SH-SY5Y (cell line): Measurements from ENCODE around the gene FAM229B.

Source experiments
- GATA2 ChIP-seq: IDR thresholded peaks from 2 replicates; pipeline ENCODE4 v1.6.1; 2011; ENCODE audit warnings: mild to moderate bottlenecking, low read depth, low read length
- GATA3 ChIP-seq: IDR thresholded peaks from 2 replicates; pipeline ENCODE4 v1.6.1; 2011; ENCODE audit warnings: low read depth, mild to moderate bottlenecking, low read length, moderate library complexity

DNA sequence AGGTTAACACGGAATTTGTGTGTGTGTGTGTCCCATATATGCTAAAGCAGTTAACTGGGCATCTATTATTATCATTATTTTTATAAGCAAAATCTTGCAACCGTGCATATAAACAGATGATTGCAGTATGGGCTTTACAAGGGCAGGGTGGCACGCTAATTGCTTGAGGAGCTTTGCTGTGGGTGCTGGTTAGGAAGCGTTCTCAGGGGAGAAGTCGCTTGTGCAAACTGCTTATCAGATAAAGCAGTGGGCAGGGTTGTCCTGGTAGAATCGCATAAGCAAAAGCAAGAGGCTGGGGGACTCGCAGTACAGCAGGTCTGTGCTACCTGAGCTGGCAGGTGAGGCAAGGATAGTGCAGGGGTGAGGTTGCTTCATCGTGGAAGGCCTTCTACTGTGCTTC, 43.2 kb upstream of the FAM229B start:
- TF ChIP-seq GATA2 (no peak), GATA3 (no peak)
